K562 (cell line): ENCODE measurements around the gene DEPDC1.

Experiments
- EP300 ChIP-seq: IDR thresholded peaks from 2 replicates; pipeline ENCODE4 v1.6.1; 2012; ENCODE audit warnings: low read length, improper control_type of control experiment
- EZH2 ChIP-seq: IDR thresholded peaks from 2 replicates; pipeline ENCODE4 v1.6.1; 2012; ENCODE audit warnings: low read depth, mild to moderate bottlenecking, inconsistent platforms, low read length, borderline replicate concordance
- MIER1 ChIP-seq: fragments of 450-650 bp; IDR thresholded peaks from 2 replicates; pipeline ENCODE4 v1.6.1; 2016; ENCODE audit warnings: antibody characterized with exemption, mild to moderate bottlenecking, low read depth
- POLR2A ChIP-seq: fragments of 450-650 bp; conservative IDR thresholded peaks from 2 replicates; pipeline ENCODE4 v1.6.1; 2016
- SP1 ChIP-seq: sonication (generic); formaldehyde crosslinking; IDR thresholded peaks from 2 replicates; pipeline ENCODE4 v1.8.1; 2022; ENCODE audit warnings: mild to moderate bottlenecking, missing genetic modification reagents
- TCF7L2 ChIP-seq: fragments of 150-350 bp; IDR thresholded peaks from 2 replicates; pipeline ENCODE4 v1.6.1; 2016; ENCODE audit warnings: low read depth, mild to moderate bottlenecking, low read length, moderate library complexity
- YBX1 ChIP-seq: fragments of 450-650 bp; IDR thresholded peaks from 2 replicates; pipeline ENCODE4 v1.7.1; 2016; ENCODE audit warnings: mild to moderate bottlenecking
- ZFP1 ChIP-seq: fragments of 450-650 bp; formaldehyde crosslinking; IDR thresholded peaks from 2 replicates; pipeline ENCODE4 v1.4.0; 2020; ENCODE audit warnings: mild to moderate bottlenecking, mixed read lengths
- ZNF143 ChIP-seq: sonication (generic); formaldehyde crosslinking; IDR thresholded peaks from 2 replicates; pipeline ENCODE4 v1.9.0; 2022; ENCODE audit warnings: mild to moderate bottlenecking, missing genetic modification reagents
- TF ChIP-seq, protein P1 (sequence below), 3 experiments: IDR thresholded peaks in 2 of 3; conservative IDR thresholded peaks in 1 of 3; 2 replicates each; pipeline ENCODE4 v1.5.1; 2011 to 2012; ENCODE audit warnings: low read length in 3 of 3, mild to moderate bottlenecking in 3 of 3, control low read depth in 2 of 3, improper control_type of control experiment in 1 of 3, inconsistent platforms in 1 of 3, low read depth in 1 of 3, mixed read lengths in 1 of 3, moderate library complexity in 1 of 3; ENCODE audit not compliant: insufficient read depth in 2 of 3
- TF ChIP-seq, protein P2 (sequence below): fragments of 450-650 bp; IDR thresholded peaks from 2 replicates; pipeline ENCODE4 v1.6.1; 2016; ENCODE audit warnings: low read depth

DNA sequence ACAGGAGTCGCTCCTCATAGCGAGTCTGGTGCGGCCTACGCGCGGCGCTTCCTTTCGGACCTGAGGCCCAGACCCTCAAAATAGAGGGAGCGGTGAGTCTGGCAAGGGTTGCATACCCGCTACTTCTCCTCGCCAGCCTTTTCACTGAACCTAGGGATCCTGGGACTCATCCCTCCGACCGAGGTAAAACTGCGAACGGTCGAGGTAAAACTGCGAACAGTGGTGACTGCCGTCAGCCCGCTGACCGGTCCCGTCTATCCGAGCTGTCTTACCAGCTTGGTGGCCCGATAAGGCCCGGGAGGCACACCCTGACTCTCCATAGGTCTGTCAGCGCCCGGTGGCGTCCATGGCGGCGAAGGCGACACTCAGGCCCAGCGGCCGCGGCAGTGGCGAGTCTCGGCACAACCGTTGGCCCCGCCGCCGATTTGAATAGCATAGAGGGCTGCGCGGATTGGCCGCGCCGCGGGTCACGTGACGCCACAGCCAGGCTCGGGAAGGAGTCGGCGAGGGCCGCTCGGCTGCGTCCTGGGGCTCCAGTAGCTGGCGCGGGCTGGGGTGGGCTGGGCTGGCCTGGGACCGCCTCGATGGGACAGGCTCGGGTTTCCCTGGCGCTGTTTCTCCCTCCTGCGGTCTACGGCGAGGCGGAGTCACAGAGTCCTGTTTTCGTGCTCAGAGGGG, at the start of gene DEPDC1:
- TF ChIP-seq, protein P1, sequence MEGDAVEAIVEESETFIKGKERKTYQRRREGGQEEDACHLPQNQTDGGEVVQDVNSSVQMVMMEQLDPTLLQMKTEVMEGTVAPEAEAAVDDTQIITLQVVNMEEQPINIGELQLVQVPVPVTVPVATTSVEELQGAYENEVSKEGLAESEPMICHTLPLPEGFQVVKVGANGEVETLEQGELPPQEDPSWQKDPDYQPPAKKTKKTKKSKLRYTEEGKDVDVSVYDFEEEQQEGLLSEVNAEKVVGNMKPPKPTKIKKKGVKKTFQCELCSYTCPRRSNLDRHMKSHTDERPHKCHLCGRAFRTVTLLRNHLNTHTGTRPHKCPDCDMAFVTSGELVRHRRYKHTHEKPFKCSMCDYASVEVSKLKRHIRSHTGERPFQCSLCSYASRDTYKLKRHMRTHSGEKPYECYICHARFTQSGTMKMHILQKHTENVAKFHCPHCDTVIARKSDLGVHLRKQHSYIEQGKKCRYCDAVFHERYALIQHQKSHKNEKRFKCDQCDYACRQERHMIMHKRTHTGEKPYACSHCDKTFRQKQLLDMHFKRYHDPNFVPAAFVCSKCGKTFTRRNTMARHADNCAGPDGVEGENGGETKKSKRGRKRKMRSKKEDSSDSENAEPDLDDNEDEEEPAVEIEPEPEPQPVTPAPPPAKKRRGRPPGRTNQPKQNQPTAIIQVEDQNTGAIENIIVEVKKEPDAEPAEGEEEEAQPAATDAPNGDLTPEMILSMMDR (IDR thresholded peaks at IDR 0.05 in 2 of 3, conservative IDR thresholded peaks at IDR 0.05 in 1 of 3; ENCODE audit: insufficient read depth in 2 of 3, low read depth in 1 of 3, low read length in 3 of 3), result no peak
- peak; percentile 87 for TF ChIP-seq POLR2A
- TF ChIP-seq SP1, result peak; percentile 75
- no peak for TF ChIP-seq EP300
- TF ChIP-seq MIER1, result no peak; the same call in 1 of the 2 replicates
- TF ChIP-seq ZNF143 (CRISPR knock-in tag), result no peak
- no peak for TF ChIP-seq YBX1
- TF ChIP-seq, protein P2, sequence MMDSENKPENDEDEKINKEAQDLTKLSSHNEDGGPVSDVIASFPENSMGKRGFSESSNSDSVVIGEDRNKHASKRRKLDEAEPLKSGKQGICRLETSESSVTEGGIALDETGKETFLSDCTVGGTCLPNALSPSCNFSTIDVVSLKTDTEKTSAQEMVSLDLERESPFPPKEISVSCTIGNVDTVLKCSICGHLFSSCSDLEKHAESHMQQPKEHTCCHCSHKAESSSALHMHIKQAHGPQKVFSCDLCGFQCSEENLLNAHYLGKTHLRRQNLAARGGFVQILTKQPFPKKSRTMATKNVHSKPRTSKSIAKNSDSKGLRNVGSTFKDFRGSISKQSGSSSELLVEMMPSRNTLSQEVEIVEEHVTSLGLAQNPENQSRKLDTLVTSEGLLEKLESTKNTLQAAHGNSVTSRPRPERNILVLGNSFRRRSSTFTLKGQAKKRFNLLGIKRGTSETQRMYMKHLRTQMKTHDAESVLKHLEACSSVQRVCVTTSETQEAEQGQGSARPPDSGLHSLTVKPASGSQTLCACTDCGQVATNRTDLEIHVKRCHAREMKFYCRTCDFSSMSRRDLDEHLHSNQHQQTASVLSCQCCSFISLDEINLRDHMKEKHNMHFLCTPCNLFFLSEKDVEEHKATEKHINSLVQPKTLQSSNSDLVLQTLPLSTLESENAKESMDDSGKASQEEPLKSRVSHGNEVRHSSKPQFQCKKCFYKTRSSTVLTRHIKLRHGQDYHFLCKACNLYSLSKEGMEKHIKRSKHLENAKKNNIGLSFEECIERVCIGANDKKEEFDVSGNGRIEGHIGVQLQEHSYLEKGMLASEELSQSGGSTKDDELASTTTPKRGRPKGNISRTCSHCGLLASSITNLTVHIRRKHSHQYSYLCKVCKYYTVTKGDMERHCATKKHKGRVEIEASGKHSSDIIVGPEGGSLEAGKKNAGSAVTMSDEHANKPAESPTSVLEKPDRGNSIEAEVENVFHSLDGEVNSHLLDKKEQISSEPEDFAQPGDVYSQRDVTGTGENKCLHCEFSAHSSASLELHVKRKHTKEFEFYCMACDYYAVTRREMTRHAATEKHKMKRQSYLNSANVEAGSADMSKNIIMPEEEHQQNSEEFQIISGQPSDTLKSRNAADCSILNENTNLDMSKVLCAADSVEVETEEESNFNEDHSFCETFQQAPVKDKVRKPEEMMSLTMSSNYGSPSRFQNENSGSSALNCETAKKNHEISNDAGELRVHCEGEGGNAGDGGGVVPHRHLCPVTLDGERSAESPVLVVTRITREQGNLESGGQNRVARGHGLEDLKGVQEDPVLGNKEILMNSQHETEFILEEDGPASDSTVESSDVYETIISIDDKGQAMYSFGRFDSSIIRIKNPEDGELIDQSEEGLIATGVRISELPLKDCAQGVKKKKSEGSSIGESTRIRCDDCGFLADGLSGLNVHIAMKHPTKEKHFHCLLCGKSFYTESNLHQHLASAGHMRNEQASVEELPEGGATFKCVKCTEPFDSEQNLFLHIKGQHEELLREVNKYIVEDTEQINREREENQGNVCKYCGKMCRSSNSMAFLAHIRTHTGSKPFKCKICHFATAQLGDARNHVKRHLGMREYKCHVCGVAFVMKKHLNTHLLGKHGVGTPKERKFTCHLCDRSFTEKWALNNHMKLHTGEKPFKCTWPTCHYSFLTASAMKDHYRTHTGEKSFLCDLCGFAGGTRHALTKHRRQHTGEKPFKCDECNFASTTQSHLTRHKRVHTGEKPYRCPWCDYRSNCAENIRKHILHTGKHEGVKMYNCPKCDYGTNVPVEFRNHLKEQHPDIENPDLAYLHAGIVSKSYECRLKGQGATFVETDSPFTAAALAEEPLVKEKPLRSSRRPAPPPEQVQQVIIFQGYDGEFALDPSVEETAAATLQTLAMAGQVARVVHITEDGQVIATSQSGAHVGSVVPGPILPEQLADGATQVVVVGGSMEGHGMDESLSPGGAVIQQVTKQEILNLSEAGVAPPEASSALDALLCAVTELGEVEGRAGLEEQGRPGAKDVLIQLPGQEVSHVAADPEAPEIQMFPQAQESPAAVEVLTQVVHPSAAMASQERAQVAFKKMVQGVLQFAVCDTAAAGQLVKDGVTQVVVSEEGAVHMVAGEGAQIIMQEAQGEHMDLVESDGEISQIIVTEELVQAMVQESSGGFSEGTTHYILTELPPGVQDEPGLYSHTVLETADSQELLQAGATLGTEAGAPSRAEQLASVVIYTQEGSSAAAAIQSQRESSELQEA, result no peak
- 0 out of 2 replicates have a peak, but pooled peaks have one; percentile 17 for TF ChIP-seq TCF7L2
- TF ChIP-seq ZFP1, result no peak
- TF ChIP-seq EZH2, result no peak
